HG03159 (cell line): ENCODE measurements around the gene ARPP19.
A peak's percentile ranks its signal among the peaks of the same experiment; 100 is the strongest.
"Not testable (repeated sequence)": the region's sequence is repeated elsewhere in the genome, so short reads cannot be mapped to it uniquely, and the experiment has no call there.

Source experiments
- ATAC-seq: cut with Tn5 transposase; IDR thresholded peaks from one replicate; pipeline ENCODE4 v1.9.1; 2021; ENCODE audit warnings: mild to moderate bottlenecking, moderate library complexity; ENCODE audit not compliant: unreplicated experiment

ARPP19 gene, protein sequence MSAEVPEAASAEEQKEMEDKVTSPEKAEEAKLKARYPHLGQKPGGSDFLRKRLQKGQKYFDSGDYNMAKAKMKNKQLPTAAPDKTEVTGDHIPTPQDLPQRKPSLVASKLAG

GRCh38 chr15:52568601-52569585, at the start of gene ARPP19:
TSS of gene ARPP19 (minus strand) at chr15:52569030. CDS start at chr15:52568892, 138 bp downstream.
- ATAC-seq: peak; percentile 65

DNA sequence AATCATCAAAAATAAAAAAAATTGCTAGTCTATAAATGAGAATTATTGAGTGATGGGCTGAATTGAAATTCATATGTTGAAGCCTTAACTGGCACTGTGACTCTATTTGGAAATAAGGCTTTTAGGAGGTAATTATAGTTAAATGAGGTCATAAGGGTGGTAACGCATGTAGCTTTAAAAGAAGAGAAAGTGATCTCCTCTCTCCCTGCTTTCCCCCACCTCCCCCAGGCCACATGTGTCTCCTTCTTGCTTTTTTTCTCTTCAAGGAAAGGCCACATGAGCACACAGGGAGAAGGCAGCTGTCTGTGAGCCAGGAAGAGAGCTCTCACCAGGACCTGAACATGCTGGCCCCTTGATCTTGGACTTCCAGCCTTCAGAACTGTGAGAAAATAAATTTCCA, 48.2 kb upstream of the ARPP19 start:
- ATAC-seq: no peak

DNA sequence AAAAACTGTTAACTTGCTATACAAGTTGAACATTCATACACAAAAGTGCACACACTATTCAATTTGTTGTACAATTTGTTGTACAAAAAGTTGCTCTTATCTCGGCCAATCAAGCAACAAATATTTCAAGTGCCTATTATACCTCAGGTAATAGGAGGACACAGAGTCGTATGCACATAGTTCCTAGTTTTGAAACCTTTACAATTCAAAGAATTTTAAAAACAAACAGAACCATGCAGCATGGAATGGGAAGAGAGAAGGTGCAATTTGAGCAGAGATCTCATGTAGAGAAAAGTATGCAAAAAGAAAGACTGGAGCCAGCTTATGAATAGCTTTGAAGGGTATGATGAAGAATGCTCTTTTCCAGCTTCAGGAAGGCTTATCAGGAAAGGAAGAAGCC, 46.5 kb upstream of the ARPP19 start:
- no peak for ATAC-seq

DNA sequence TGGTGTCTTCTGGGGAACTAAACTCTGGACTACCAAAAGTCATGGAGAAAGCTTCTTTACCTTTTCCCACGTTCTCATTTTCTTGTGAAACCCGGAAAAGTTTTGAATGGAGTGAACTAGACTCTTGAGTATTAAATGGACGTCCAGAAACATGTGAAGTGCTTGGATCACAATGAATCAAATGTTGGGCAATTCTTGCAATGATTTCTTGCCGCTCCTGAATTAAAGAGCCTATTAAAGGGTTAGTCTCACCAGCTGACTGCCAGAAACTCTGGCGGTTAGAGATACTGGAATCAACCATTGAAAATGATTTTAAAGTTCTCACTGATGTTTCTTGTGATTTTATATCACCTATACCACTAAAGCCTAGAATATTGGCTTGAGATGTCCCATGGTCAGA, 40.8 kb upstream of the ARPP19 start:
- no peak for ATAC-seq

GRCh38 chr15:52584414-52584813, 15.6 kb upstream of the ARPP19 start:
- ATAC-seq: no peak

GRCh38 chr15:52579852-52580251, 11.0 kb upstream of the ARPP19 start:
- ATAC-seq: no peak

DNA sequence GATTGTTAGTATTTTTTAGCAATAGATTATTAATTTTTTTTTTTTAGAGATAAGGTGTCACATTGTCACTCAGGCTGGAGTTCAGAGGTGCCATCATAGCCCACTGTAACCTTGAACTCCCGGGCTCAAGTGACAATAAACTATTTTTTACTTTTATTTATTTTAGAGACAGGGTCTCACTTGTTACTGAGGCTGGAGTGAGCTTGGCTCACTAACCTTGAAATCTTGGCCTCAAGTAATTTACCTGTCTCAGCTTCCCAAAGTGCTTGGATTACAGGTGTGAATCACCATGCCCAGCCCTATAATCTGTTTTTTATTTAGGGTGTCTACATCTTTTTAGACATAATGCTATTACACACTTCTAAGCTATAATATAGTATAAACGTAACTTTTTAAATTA, 7.9 kb upstream of the ARPP19 start:
- ATAC-seq: no peak

DNA sequence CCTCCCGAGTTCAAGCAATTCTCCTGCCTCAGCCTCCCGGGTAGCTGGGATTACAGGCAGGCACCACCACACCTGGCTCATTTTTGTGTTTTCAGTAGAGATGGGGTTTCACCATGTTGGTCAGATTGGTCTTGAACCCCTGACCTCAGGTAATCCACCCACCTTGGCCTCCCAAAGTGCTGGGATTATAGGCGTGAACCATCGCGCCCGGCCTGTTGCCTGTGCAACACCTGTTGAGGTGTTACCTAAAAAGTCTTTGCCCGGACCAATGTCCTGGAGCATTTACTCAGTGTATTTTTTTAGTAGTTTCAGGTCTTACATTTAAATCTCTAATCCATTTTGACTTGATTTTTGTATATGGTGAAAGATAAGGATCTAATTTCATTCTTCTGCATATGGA, 6.7 kb upstream of the ARPP19 start:
- ATAC-seq: not testable (repeated sequence)

DNA sequence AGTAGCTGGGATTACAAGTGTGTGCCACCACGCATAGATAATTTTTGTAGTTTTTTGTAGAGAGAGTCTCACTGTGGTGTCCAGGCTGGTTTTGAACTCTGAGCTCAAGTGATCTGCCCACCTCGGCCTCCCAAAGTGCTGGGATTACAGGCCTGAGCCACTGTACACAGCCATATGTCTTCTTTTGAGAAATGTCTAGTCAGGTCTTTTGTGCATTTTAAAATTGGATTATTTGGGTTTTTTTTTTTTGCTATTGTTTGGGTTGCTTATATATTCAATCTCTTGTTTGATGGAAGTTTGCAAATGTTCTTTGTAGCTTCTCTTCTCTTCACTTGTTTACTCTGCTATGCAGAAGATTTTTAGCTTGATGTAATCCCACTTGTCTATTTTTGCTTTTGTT, 6.2 kb upstream of the ARPP19 start:
- no peak for ATAC-seq

DNA sequence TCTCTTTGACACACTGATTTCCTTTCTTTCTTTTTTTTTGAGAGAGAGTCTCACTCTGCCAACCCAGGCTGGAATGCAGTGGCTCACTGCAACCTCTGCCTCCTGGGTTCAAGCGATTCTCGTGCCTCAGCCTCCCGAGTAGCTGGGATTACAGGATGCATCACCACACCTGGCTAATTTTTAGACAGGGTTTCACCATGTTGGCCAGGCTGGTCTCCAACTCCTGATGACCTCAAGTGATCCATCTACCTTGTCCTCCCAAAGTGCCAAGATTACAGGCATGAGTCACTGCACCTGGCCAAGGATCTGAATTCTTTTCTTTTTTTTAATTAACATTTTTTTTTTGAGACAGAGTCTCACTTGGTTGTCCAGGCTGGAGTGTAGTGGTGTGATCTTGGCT, 5.8 kb upstream of the ARPP19 start:
- ATAC-seq: not testable (repeated sequence)

DNA sequence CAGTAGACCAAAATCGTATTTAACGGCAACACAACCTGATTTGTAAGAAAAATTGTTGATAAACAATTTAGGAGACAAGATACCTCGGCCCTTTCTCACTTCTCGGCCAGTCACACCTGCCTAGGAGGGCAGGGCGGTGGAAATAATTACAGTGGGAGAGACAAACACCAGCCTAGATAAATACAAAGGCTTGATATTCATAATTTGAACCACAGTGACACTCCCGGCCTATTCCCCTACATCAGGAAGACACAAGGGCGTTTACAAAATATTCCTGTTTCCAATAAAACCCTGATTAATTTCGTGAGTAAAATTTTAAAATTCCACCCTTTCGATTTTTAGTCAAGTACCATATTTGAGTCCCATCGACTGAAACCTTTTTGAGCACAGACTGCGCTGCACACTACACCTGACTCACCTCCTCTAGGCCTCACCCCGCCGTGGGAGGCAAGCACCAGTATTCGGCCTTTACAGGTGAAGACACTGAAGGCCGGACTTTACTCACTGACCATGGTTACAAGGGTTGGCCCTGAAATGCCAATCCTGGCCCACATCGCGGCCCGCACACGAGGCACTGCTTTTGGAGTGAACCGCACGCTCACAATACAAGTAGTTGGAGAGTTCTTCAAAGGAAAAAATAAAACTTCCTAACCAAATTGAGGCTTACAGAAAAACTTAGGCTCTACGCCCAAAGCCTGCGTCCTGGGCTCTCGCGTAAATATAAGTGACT, 794 bp downstream of the ARPP19 start:
- no peak for ATAC-seq

DNA sequence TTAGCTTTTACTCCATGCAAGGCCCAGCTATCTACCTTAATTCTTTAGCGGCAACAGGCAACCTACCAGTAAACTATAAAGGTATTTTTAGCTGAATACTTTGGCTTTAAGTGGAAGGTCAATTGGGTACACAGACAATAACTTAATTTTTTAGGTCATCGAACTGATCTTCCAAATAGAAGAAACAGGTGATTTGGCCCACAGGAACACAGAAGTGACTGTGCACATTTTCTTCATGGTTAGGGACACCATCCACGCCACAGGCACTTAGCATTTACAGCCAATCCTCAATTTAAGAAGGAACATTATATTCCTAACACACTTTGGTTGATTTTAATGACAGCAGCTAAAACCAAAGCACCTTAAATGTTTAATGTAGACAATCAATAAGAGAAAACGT, 1.9 kb downstream of the ARPP19 start:
- no peak for ATAC-seq

- ATAC-seq: peak; percentile 48
Measured at GRCh38 chr15:52565417-52566358, 3.1 kb downstream of the ARPP19 start.

- ATAC-seq: no peak
Measured at GRCh38 chr15:52563501-52564060, 5.2 kb downstream of the ARPP19 start.

- ATAC-seq: no peak
Measured at GRCh38 chr15:52559575-52559974, 9.3 kb downstream of the ARPP19 start.

DNA sequence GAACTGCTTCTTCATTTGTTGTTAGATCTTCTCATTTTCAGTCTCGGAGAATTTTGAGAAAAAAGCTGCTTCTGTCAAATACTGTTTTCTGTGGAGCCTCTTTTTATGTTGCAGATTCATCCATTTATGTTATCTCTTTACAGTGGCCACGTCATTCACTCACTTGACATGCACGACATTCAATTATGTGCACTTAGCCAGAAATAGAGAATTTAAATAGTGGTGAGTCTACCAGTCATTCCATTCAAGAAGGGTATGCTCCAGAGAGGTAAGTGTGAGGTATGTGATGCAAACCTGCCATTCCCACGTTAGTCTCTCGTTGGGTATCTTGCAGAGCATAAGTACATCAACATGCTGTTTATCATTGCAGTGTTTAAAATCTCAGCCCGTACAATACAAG, 9.8 kb downstream of the ARPP19 start:
- no peak for ATAC-seq

- peak; percentile 73 for ATAC-seq
Measured at GRCh38 chr15:52558196-52558595, 10.6 kb downstream of the ARPP19 start.

DNA sequence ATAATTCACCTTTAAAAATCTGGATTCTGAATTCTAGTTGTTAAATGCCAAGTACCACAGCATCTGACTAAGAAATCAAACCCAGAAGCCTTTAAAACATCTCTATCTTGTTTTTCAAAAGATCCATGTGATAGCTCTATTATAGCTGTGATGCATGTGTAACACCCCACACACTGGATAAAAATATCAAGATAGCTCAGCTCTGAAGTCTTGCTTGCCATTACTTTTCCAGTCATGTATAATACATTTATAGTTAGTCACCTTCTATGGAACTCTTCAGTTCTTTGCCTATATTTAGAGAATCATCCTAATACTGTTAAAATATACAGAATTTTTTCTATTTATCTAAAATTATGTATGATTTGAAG, 11.6 kb downstream of the ARPP19 start:
- no peak for ATAC-seq

DNA sequence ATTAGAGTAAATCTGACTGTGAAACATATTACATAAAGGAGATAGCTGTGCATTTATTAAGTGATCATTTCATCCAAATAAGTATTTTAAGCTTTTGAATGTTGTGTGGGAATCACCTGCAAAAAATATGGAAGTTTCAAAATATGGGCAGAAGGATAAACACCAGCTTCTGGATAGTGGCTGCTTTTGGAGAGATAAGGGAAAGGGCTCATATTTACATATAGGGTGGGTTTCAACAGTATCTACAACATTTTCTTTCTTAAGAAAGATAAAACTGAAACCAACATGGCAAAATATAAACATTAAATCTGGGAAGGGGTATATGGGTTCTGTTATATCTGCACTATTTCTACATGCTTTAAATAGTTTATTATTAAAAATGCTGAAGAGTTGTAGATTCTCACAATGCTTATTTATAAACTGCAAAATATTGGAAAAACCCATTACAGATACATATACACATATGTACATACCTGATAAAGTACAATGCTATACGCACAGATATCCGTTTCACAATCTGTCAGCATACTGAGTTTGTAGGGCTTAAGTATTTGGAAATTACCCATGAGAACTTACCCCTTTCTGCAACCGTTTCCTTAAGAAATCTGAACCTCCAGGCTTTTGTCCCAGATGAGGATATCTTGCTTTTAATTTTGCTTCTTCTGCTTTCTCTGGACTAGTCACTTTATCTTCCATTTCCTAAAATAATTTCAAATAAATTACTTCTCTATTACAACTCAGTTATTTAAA, 12.1 kb downstream of the ARPP19 start:
- ATAC-seq: no peak

- ATAC-seq: no peak
Measured at GRCh38 chr15:52552303-52552702, 16.5 kb downstream of the ARPP19 start.
